H1 (cell line): Measurements from ENCODE around the gene KRT17. TPM values are rescaled to one million over a fixed set of nuclear protein-coding genes. Genes with fewer than 3 reads are reported as not detected.
A peak's percentile ranks its signal among the peaks of the same experiment; 100 is the strongest.

Experiments
- CTCF ChIA-PET: fragments of 300-600 bp; sonication (Branson Sonifier 250); formaldehyde crosslinking; loops from one replicate; lab custom pipeline; 2021; ENCODE audit not compliant: partially characterized antibody; lab: Charles Lee
- POLR2A ChIA-PET: fragments of 300-600 bp; sonication (Branson Sonifier 250); formaldehyde crosslinking; loops from one replicate; lab custom pipeline; 2021; ENCODE audit warnings: inconsistent platforms; ENCODE audit not compliant: partially characterized antibody; lab: Charles Lee
- DNase-seq, 2 experiments: peaks; one replicate each; pipeline versions ENCODE4 v3.0.0 to v3.0.0-alpha.2; 2010 to 2022; ENCODE audit warnings: low spot score in 2 of 2, low read depth in 1 of 2, mixed read lengths in 1 of 2
- FAIRE-seq: peaks from 2 replicates; lab custom pipeline; 2011; peaks lifted over from hg19 to GRCh38; lab: Jason Lieb, UNC
- H2AFZ ChIP-seq: 2 replicates; pipeline ENCODE4 v1.8.1; 2012; ENCODE audit warnings: low read length, inconsistent platforms
- H2AK5ac ChIP-seq: 2 replicates; pipeline ENCODE4 v1.6.1; 2013; ENCODE audit warnings: low read depth, low read length
- H2BK120ac ChIP-seq: replicated peaks from 2 replicates; pipeline ENCODE3; 2013; ENCODE audit warnings: low read depth, low read length, inconsistent platforms
- H2BK12ac ChIP-seq: 2 replicates; pipeline ENCODE4 v1.6.1; 2013; ENCODE audit warnings: low read depth, low read length
- H2BK15ac ChIP-seq: 2 replicates; pipeline ENCODE4 v1.6.1; 2013; ENCODE audit warnings: low read length
- H2BK20ac ChIP-seq: 2 replicates; pipeline ENCODE4 v1.6.1; 2013; ENCODE audit warnings: low read length
- H2BK5ac ChIP-seq: 2 replicates; pipeline ENCODE4 v1.6.1; 2013; ENCODE audit warnings: low read depth, low read length
- H3K14ac ChIP-seq: 2 replicates; pipeline ENCODE4 v1.6.1; 2013; ENCODE audit warnings: inconsistent platforms; ENCODE audit not compliant: insufficient read length
- H3K18ac ChIP-seq: 2 replicates; pipeline ENCODE4 v1.6.1; 2013; ENCODE audit warnings: low read length; ENCODE audit errors: extremely low read depth
- H3K23ac ChIP-seq: 2 replicates; pipeline ENCODE4 v1.6.1; 2013; ENCODE audit warnings: inconsistent platforms; ENCODE audit not compliant: insufficient read length
- H3K23me2 ChIP-seq: 2 replicates; pipeline ENCODE4 v1.6.1; 2013; ENCODE audit warnings: low read depth, low read length
- H3K27ac ChIP-seq: 2 replicates; pipeline ENCODE4 v1.6.1; 2011; ENCODE audit warnings: low read depth, low read length, inconsistent platforms
- H3K27me3 ChIP-seq, 4 experiments: replicated peaks in 1 of 4; 1 replicate in 1 of 4; 2 replicates in 3 of 4; pipeline versions ENCODE4 v1.6.1 to v1.8.1; 2011 to 2013; ENCODE audit warnings: low read length in 3 of 4, mild to moderate bottlenecking in 3 of 4, inconsistent platforms in 2 of 4, mixed read lengths in 2 of 4, moderate library complexity in 1 of 4; ENCODE audit not compliant: control insufficient read depth in 3 of 4, insufficient read depth in 3 of 4; ENCODE audit errors: extremely low read depth in 1 of 4
- H3K36me3 ChIP-seq, 4 experiments: 2 replicates each; pipeline versions ENCODE4 v1.6.1 to v1.8.1; 2011 to 2013; ENCODE audit warnings: mild to moderate bottlenecking in 4 of 4, low read length in 3 of 4, moderate library complexity in 2 of 4, control low read depth in 1 of 4, inconsistent platforms in 1 of 4; ENCODE audit not compliant: insufficient read depth in 4 of 4, control insufficient read depth in 2 of 4
- H3K4ac ChIP-seq: replicated peaks from 2 replicates; pipeline ENCODE3; 2013; ENCODE audit warnings: low read length, low read depth, mixed read lengths, inconsistent platforms; ENCODE audit not compliant: insufficient read length
- H3K4me1 ChIP-seq, 4 experiments: replicated peaks in 1 of 4; 1 replicate in 1 of 4; 2 replicates in 3 of 4; pipeline versions ENCODE4 v1.6.1 to v1.8.1; 2011 to 2013; ENCODE audit warnings: low read length in 3 of 4, inconsistent platforms in 2 of 4, mixed read lengths in 1 of 4; ENCODE audit not compliant: insufficient read depth in 4 of 4, control insufficient read depth in 3 of 4
- H3K4me2 ChIP-seq, 2 experiments: 2 replicates each; pipeline versions ENCODE4 v1.6.1 to v1.8.1; 2011 to 2013; ENCODE audit warnings: low read depth in 2 of 2, low read length in 2 of 2, control low read depth in 1 of 2, inconsistent platforms in 1 of 2, mild to moderate bottlenecking in 1 of 2; ENCODE audit not compliant: insufficient read depth in 1 of 2
- H3K4me3 ChIP-seq, 4 experiments: fragments of 200-600, 300-600 bp in 1 of 4; sonication (generic), shearing (Covaris generic), sonication (Bioruptor Twin) in 1 of 4; 2 replicates each; pipeline versions ENCODE4 v1.5.1 to v1.8.1; 2011 to 2016; ENCODE audit warnings: low read length in 4 of 4, low read depth in 3 of 4, control low read depth in 2 of 4, inconsistent platforms in 2 of 4, mild to moderate bottlenecking in 2 of 4, mixed read lengths in 1 of 4, moderate library complexity in 1 of 4; ENCODE audit not compliant: insufficient read depth in 2 of 4; ENCODE audit errors: extremely low read depth in 1 of 4
- H3K56ac ChIP-seq: replicated peaks from 2 replicates; pipeline ENCODE3; 2013; ENCODE audit warnings: low read depth, mild to moderate bottlenecking, mixed read lengths, low read length, inconsistent platforms; ENCODE audit not compliant: insufficient read length
- H3K79me1 ChIP-seq: 2 replicates; pipeline ENCODE4 v1.6.1; 2013; ENCODE audit warnings: low read depth, low read length, control low read depth
- H3K79me2 ChIP-seq, 2 experiments: 2 replicates each; pipeline versions ENCODE4 v1.6.1 to v1.8.1; 2012 to 2013; ENCODE audit warnings: low read length in 2 of 2, mild to moderate bottlenecking in 2 of 2, inconsistent platforms in 1 of 2; ENCODE audit not compliant: insufficient read depth in 2 of 2, control insufficient read depth in 1 of 2
- H3K9ac ChIP-seq, 4 experiments: replicated peaks in 1 of 4; 1 replicate in 1 of 4; 2 replicates in 3 of 4; pipeline versions ENCODE4 v1.6.1 to v1.8.1; 2011 to 2013; ENCODE audit warnings: low read depth in 3 of 4, low read length in 3 of 4, control low read depth in 2 of 4, mild to moderate bottlenecking in 2 of 4, moderate library complexity in 2 of 4, inconsistent platforms in 1 of 4; ENCODE audit errors: extremely low read depth in 1 of 4
- H3K9me3 ChIP-seq, 2 experiments: 2 replicates each; pipeline versions ENCODE4 v1.6.1 to v1.8.1; 2012 to 2013; ENCODE audit warnings: mild to moderate bottlenecking in 2 of 2, moderate library complexity in 2 of 2, control low read depth in 1 of 2, inconsistent platforms in 1 of 2, low read depth in 1 of 2, low read length in 1 of 2, mixed read lengths in 1 of 2; ENCODE audit not compliant: insufficient read depth in 2 of 2
- H4K20me1 ChIP-seq, 2 experiments: replicated peaks in 1 of 2; 2 replicates each; pipeline versions ENCODE3 to v1.8.1; 2011 to 2013; ENCODE audit warnings: inconsistent platforms in 2 of 2, low read length in 2 of 2, mild to moderate bottlenecking in 1 of 2; ENCODE audit not compliant: insufficient read depth in 2 of 2, control insufficient read depth in 1 of 2
- H4K5ac ChIP-seq: 2 replicates; pipeline ENCODE4 v1.6.1; 2013; ENCODE audit warnings: low read length, low read depth, mixed read lengths, inconsistent platforms; ENCODE audit not compliant: insufficient read length
- H4K8ac ChIP-seq: 2 replicates; pipeline ENCODE4 v1.8.0; 2013; ENCODE audit warnings: mild to moderate bottlenecking, moderate library complexity, low read length, inconsistent platforms; ENCODE audit not compliant: insufficient read depth; ENCODE audit errors: extremely low read depth
- H4K91ac ChIP-seq: replicated peaks from 2 replicates; pipeline ENCODE3; 2013; ENCODE audit warnings: low read length, mixed read lengths, inconsistent platforms; ENCODE audit not compliant: insufficient read length
- BCL11A ChIP-seq, 2 experiments: IDR thresholded peaks; one replicate each; pipeline ENCODE4 v1.6.1; 2011; ENCODE audit warnings: low read depth in 2 of 2, low read length in 2 of 2, mild to moderate bottlenecking in 2 of 2
- CTCF ChIP-seq, 3 experiments: IDR thresholded peaks; 1 replicate in 2 of 3; 2 replicates in 1 of 3; pipeline versions ENCODE4 v1.5.1 to v1.6.1; 2011; ENCODE audit warnings: low read length in 3 of 3, mild to moderate bottlenecking in 3 of 3, inconsistent platforms in 2 of 3, low read depth in 1 of 3, moderate library complexity in 1 of 3; ENCODE audit not compliant: insufficient read depth in 1 of 3; ENCODE audit errors: control extremely low read depth in 1 of 3
- EZH2 ChIP-seq: fragments of 200-600 bp; sonication (generic); IDR thresholded peaks from 2 replicates; pipeline ENCODE4 v1.7.1; 2012; ENCODE audit warnings: low read depth, mild to moderate bottlenecking, moderate library complexity, low read length, inconsistent platforms; ENCODE audit not compliant: severe bottlenecking
- KDM1A ChIP-seq: fragments of 200-600, 300-600 bp; sonication (generic); IDR thresholded peaks from 2 replicates; pipeline ENCODE4 v1.7.1; 2016; ENCODE audit warnings: mild to moderate bottlenecking, low read length, borderline replicate concordance
- POU5F1 ChIP-seq: IDR thresholded peaks from 2 replicates; pipeline ENCODE4 v1.6.1; 2011; ENCODE audit warnings: low read depth, mild to moderate bottlenecking, low read length, moderate library complexity
- SIN3A ChIP-seq, 2 experiments: IDR thresholded peaks in 1 of 2; conservative IDR thresholded peaks in 1 of 2; 2 replicates each; pipeline ENCODE4 v1.6.1; 2011 to 2012; ENCODE audit warnings: low read length in 2 of 2, improper control_type of control experiment in 1 of 2, low read depth in 1 of 2, mild to moderate bottlenecking in 1 of 2
- SIRT6 ChIP-seq: IDR thresholded peaks from one replicate; pipeline ENCODE4 v1.7.1; 2012; ENCODE audit warnings: low read length, inconsistent platforms
- TAF1 ChIP-seq: IDR thresholded peaks from 2 replicates; pipeline ENCODE4 v1.6.1; 2011; ENCODE audit warnings: mild to moderate bottlenecking, low read depth, low read length
- TBP ChIP-seq: IDR thresholded peaks from 2 replicates; pipeline ENCODE4 v1.6.1; 2011; ENCODE audit warnings: low read depth, low read length, improper control_type of control experiment
- WGBS, 2 experiments: shearing (Covaris generic) in 1 of 2; methylation state at CpG; one replicate each; pipeline versions ENCODE4 v1.1.6 to v1.1.7; 2013 to 2015; ENCODE audit warnings: low lambda C conversion rate in 2 of 2, mixed read lengths in 2 of 2, inconsistent platforms in 1 of 2, low coverage in 1 of 2, missing lambda C conversion rate in 1 of 2; ENCODE audit not compliant: insufficient replicate concordance in 2 of 2, insufficient coverage in 1 of 2, insufficient read length in 1 of 2; ENCODE audit errors: extremely low coverage in 1 of 2, missing lambda C conversion rate in 1 of 2; 5-methylcytosine and 5-hydroxymethylcytosine counted together
- polyA plus RNA-seq, 7 experiments: library from polyadenylated mRNA; depleted of rRNA in 3 of 7; stranded (reverse) in 5 of 7; unstranded in 2 of 7; fragments of >200 nt in 5 of 7; fragments of 200-250 nt in 2 of 7; gene quantifications; 1 replicate in 5 of 7; 2 replicates in 1 of 7; 4 replicates in 1 of 7; pipeline versions ENCODE4 v1.2.1 to v1.2.3, GENCODE V29; 2011 to 2013; ENCODE audit warnings: missing spikeins in 2 of 7, mixed read lengths in 2 of 7
- total RNA-seq: library from RNA; stranded (reverse); fragmentation: NEBNext Ultra II Directional; extraction: Animal tissue kit (Norgen Biotek cat#: 25700); gene quantifications from 2 replicates; pipeline ENCODE4 v1.2.1, GENCODE V29; 2021

Gene KRT17
- total and polyA plus RNA-seq, 2 of the 8 experiments (the other 6 are each of a cell fraction or from before 2014, with no cell fraction given): 0.50 to 0.95 TPM

- Histone ChIP-seq H2BK20ac (no peak overlapping the region; the same call in 1 of the 2 replicates), H3K56ac (peak overlapping the region; percentile 100), H3K27me3 (peaks cover 0 to 3% (median 0%) of the 10 kb centered on the region in 4 experiments; a peak in 1 of 7 replicates), H3K79me2 (no peaks in the 10 kb centered on the region), H4K20me1 (peaks cover 0 to 11% of the 10 kb centered on the region in 2 experiments), H3K4me1 (peaks cover 0 to 17% (median 4%) of the 10 kb centered on the region in 4 experiments; a peak in 2 of 7 replicates), H3K27ac (no peak overlapping the region), H3K9ac (no peak overlapping the region), H3K4me3 (no peak overlapping the region), H3K14ac (no peak overlapping the region), H2AK5ac (peak overlapping the region; percentile 3; the same call in 1 of the 2 replicates), H2BK120ac (peak overlapping the region; percentile 43), H2BK12ac (peak overlapping the region; percentile 93; the same call in 1 of the 2 replicates), H3K23me2 (peaks cover 12% of the 10 kb centered on the region; the same call in 1 of the 2 replicates), H3K18ac (no peak overlapping the region), H3K4ac (no peak overlapping the region), H2AFZ (no peak overlapping the region), H3K9me3 (no peaks in the 10 kb centered on the region), H3K4me2 (no peak overlapping the region), H4K91ac (peak overlapping the region; percentile 93), H3K79me1 (no peaks in the 10 kb centered on the region), H2BK5ac (no peak overlapping the region), H4K8ac (peak overlapping the region; percentile 35; the same call in 1 of the 2 replicates), H4K5ac (no peak overlapping the region), H2BK15ac (no peak overlapping the region; the same call in 1 of the 2 replicates), H3K36me3 (no peaks in the 10 kb centered on the region; a peak in 1 of 8 replicates), H3K23ac (no peak overlapping the region)
- no peak for DNase-seq
- WGBS, 2 experiments: 86% methylated on average over 14 of the region's 14 CpGs; no CpG with 5 or more reads in 1 of the 2 experiments
- ChIA-PET POLR2A (no interaction called here), CTCF (interaction anchor here (2.9 to 4.9 kb wide), 2 partner anchors 13 to 14 kb away, joined by 10 to 50 read pairs; no protein-coding TSS in a partner anchor)
- peak; percentile 98 for FAIRE-seq
- TF ChIP-seq SIN3A (conservative IDR thresholded peaks at IDR 0.05 in 1 of 2, IDR thresholded peaks at IDR 0.05 in 1 of 2; ENCODE audit: low read depth in 1 of 2, low read length in 2 of 2) (no peak), SIRT6 (no peak), TBP (no peak), EZH2 (no peak), KDM1A (no peak), POU5F1 (no peak), BCL11A (IDR thresholded peaks at IDR 0.05; ENCODE audit: low read depth in 2 of 2, low read length in 2 of 2) (no peak), CTCF (IDR thresholded peaks at IDR 0.05; ENCODE audit: control extremely low read depth in 1 of 3, insufficient read depth in 1 of 3, low read depth in 1 of 3, low read length in 3 of 3) (no peak), TAF1 (no peak)
These were observed 9.3 kb upstream of the KRT17 start for GRCh38 chr17:41633556-41634199.
